NB4 (cell line): ENCODE data around the gene SRGAP1.

Experiments used
- POLR2A ChIP-seq: IDR thresholded peaks from 2 replicates; pipeline ENCODE4 v1.6.1; 2011; ENCODE audit warnings: mild to moderate bottlenecking; ENCODE audit not compliant: insufficient read length; ENCODE audit errors: extremely low read depth
- TF ChIP-seq, protein P1 (sequence below): IDR thresholded peaks from one replicate; pipeline ENCODE4 v1.5.1; 2012; ENCODE audit warnings: low read depth, low read length

DNA sequence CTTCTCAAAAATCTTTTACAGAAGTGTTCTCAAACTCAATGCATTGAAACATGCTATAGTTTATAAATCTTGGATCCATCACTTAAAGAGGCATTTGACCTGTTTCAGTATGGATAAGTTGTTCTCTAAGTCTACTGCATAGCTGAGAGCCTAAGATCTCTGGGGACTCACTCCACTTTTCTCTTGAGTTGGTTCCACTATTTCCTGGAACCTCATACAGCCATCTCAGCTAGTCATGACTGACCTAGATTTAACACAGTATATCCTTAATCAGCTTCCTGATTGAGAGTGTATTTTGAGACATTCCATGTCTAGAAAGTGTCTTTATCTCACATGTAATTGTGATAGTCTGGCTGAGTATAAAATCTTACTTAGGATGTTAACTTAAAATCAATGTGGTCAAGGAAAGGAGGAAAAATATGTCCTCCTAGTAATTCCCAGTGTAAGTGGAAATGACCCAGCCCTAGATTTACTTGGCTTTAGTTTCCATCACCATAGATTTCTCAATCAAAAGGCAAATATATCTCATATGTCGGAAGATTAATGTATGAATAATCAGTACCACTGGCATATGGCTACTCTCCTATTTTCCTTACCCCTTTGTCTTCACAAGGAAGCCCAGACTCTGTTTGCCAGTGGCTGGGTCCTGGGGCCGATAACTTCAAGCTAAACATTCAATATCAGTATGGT, 315.7 kb downstream of the SRGAP1 start:
- TF ChIP-seq, protein P1, sequence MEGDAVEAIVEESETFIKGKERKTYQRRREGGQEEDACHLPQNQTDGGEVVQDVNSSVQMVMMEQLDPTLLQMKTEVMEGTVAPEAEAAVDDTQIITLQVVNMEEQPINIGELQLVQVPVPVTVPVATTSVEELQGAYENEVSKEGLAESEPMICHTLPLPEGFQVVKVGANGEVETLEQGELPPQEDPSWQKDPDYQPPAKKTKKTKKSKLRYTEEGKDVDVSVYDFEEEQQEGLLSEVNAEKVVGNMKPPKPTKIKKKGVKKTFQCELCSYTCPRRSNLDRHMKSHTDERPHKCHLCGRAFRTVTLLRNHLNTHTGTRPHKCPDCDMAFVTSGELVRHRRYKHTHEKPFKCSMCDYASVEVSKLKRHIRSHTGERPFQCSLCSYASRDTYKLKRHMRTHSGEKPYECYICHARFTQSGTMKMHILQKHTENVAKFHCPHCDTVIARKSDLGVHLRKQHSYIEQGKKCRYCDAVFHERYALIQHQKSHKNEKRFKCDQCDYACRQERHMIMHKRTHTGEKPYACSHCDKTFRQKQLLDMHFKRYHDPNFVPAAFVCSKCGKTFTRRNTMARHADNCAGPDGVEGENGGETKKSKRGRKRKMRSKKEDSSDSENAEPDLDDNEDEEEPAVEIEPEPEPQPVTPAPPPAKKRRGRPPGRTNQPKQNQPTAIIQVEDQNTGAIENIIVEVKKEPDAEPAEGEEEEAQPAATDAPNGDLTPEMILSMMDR = no peak
- no peak for TF ChIP-seq POLR2A
